Stimulated activated CD4-positive, alpha-beta T cell treated with anti-CD3 and anti-CD28 coated beads, Interleukin-4, amount 100 ng/mL, for 4 hours (primary cell): Measurements from ENCODE around the gene MSANTD2.

ENCODE experiments used
- DNase-seq, 2 experiments: peaks; one replicate each; pipeline ENCODE4 v3.0.0-alpha.2; 2020

Gene MSANTD2

GRCh38 chr11:124728134-124728533 is 72.1 kb downstream of the MSANTD2 start:
- DNase-seq = no peak

- DNase-seq = no peak
Measured at GRCh38 chr11:124727474-124727873, 72.7 kb downstream of the MSANTD2 start.

GRCh38 chr11:124725719-124726105 is 74.5 kb downstream of the MSANTD2 start:
- no peak for DNase-seq

GRCh38 chr11:124724979-124725718 is 75.1 kb downstream of the MSANTD2 start:
- no peak for DNase-seq

GRCh38 chr11:124722176-124722575 is 78.0 kb downstream of the MSANTD2 start:
- no peak for DNase-seq

- no peak for DNase-seq
Measured at GRCh38 chr11:124719534-124719933, 80.7 kb downstream of the MSANTD2 start.

GRCh38 chr11:124718801-124719200 is 81.4 kb downstream of the MSANTD2 start:
- DNase-seq = no peak

- DNase-seq = peak in 1 of 2 experiments; percentile 9
Measured at GRCh38 chr11:124717786-124718651, 82.2 kb downstream of the MSANTD2 start.

DNA sequence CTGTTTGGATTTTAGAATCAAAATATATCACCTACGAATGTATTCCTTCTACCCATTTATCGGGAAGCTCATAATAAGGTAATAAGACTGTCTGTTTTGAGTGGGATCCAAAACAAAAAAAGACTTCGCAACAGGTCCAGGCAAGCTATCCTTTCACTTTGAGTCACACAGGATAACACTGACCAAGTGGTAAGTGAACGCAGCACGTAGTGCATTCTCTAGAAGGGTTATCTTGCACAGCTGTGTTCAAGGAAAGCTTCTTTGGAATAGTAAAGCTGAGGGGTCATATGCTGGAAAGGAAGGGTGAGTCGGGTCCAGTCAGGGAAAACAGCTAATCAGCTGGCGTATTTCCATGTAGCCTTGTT is 82.8 kb downstream of the MSANTD2 start:
- DNase-seq = no peak

- no peak for DNase-seq
Measured at GRCh38 chr11:124716591-124716990, 83.6 kb downstream of the MSANTD2 start.
